ENCODE measurements around the gene GPR55.
"Not testable (repeated sequence)": the region's sequence is repeated elsewhere in the genome, so short reads cannot be mapped to it uniquely, and the experiment has no call there.

Gene GPR55, protein sequence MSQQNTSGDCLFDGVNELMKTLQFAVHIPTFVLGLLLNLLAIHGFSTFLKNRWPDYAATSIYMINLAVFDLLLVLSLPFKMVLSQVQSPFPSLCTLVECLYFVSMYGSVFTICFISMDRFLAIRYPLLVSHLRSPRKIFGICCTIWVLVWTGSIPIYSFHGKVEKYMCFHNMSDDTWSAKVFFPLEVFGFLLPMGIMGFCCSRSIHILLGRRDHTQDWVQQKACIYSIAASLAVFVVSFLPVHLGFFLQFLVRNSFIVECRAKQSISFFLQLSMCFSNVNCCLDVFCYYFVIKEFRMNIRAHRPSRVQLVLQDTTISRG

DNA sequence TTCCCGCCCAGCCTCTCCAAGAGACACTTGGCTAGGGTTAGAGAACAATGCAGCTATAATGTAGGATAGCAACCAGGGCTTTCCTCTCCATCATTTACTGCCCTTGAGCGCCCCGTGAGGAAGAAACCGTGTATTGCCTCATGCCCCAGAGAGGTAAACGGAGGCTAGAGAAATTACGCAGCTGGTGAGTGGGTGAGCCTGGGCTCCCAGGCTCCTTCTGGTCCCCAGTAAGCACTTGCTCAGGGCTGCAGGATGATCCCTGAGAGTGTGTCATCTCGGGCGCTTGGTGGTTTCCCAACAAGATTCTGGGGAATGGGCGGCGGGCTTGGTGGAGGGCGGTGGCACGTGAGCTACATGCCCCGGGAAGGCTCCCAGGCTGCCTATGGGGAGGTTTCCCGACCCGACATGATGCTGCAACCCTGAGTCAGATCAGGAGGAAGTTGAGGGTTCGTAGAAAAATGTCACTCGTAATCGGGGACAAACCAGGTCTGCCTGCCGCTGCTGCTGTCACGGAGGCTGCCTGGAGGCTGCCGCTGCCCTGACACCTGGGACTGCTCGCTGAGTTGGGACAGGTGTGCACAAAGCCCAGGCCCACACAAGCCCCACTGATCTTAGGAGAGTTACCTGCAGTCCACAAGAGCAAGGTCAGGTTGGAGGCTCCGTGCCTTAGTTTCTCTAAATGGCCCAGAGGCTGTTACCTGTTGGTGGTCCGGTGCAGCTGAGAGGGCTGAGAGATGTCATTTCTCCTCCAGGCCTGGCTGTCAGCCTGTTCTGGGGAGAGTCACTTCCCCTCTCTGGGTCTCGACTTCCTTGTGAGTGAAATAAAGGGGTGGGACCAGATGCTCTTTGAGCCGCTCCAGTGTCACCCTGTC is at the start of gene GPR55:
Gene GPR55, minus strand, starts transcription at position 773 of the 872 bp plus-strand sequence. CDS start 14,280 bp downstream, outside the sequence.
- DNase-seq (ENCODE audit: low spot score) = no peak

DNA sequence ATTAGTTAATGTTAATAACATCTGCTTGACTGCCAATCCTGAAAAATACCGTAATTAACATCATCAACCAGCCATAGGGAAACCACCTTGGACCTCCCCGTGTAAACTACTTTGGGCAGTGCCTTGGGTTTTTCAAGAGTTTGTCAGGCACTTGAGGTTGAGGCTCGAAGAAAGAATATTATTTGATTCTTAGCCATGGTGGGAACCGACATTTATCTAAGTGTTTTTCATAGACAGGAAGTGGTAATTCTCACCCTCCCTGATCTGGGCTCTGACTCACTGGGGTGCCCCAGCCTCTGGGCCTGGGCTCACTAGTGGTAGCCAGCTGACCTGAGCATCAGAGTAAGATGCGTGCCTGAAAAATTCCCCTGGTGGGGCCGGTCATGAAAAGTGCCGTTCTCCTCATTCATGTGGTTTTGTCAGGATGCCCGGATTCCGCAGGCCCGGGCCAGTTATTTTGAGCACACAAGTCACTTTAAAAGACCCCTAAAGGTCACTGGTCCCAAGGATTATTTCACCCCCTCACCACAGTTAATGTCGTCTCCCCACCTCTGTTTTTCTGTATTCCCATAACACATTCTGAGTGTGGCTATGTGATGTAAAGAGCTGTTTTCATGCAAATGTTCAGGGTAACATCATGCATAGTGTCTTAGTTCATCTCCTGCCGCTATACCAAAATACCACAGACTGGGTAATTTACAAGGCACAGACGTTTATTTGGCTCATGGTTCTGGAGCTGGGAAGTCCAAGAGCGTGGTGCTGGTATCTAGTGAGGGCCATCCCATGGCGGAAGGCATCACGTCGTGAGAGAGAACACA is 49.3 kb upstream of the GPR55 start:
- no peak for DNase-seq (ENCODE audit: low spot score)

DNA sequence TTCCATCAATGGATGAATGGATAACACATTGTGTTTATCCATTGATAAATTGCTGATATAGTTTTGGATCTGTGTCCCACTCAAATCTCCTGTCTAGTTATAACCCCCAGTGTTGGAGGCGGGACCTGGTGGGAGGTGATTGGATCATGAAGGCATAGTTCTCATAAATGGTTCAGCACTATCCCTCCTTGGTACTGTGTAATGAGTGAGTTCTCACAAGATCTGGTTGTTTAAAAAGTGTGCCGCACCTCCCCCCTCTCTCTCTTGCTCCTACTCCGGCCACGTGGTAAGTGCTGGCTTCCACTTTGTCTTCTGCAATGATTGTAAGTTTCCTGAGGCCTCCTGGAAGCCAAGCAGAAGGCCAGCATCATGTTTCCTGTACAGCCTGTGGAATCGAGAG is 47.0 kb upstream of the GPR55 start:
- no peak for DNase-seq (ENCODE audit: low spot score)

DNA sequence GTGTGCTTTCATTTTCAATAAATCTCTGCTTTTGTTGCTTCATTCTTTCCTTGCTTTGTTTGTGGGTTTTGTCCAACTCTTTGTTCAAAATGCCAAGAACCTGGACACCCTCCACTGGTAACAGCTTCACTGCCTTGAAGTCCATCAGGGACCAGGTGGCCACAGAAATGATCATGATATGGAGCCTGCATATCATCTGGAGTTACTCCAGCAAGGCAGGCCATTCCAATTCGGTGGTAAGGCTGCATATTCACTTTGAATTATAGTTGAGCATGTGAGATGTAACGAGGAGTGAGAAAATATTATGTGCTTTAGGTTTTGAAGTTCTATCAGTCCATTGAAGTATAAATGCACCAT is 44.6 kb upstream of the GPR55 start:
- no peak for DNase-seq (ENCODE audit: low spot score)

DNA sequence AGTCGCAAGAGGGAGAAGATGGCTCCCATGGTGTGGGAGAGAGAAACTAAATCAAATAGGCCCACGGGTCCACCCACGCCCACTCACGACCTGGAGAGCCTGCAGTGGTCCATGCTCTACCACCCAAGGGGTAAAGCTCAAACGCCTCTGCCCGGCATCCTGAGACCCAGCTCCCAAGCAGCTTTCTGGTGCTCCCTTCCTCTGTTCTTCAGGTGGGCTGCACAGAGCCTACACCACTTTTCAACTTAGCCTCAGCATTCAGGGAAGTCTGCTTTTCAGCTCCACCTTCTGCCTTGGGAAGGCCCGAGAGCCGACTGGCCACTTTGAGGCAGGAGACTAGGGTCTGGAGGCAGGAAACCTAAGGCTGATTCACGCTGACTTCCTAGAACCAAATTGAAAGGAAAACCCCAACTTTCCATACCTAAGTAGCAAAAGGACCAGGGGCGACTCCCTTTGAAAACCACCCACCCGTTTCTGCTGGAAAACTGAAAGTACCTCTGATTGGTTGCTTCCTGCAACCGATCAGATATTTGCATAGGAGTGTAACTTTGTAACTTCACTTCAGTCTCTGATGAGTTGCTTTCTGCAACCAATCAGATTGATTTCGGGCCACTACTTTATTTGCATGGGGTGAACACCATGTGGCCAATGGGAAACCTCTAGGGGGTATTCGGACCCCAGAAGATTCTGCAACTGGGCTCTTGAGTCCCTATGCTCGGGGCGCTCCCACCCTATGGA is 44.0 kb upstream of the GPR55 start:
- no peak for DNase-seq (ENCODE audit: low spot score)

DNA sequence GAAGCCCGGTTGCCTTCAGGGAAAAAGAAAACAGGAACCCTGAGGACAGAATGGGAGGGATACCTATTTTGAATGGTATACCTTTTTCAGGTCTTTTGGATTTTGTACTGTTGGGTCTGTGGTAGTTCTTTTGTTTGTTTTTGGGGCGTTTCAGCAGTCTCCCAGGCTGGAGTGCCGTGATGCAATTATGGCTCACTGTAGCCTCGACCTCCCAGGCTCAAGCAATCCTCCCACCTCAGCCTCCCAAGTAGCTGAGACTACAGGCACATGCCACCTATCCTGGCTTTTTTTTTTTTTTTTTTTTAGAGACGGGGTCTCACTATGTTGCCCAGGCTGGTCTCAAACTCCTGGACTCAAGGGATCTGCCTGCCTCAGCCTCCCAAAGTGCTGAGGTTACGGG is 43.3 kb upstream of the GPR55 start:
- not testable (repeated sequence) for DNase-seq (ENCODE audit: low spot score)

DNA sequence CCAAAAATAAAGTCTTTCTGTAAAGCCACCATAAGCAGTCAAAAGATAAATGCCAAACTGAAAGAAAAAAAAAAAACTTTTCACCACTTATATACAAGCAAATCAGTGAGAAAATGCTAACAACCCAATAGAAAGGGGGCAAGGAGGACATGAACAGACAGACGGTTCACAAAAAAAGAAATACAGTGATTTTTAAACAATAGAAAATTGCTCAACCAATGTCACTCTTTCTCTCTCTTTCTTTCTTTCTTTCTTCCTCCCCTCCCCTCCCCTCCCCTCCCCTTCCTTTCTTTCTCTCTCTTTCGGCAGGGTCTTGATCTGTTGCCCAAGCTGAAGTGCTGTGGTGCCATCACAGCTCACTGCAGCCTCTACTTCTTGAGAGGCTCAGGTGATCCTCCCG is 42.1 kb upstream of the GPR55 start:
- no peak for DNase-seq (ENCODE audit: low spot score)

DNA sequence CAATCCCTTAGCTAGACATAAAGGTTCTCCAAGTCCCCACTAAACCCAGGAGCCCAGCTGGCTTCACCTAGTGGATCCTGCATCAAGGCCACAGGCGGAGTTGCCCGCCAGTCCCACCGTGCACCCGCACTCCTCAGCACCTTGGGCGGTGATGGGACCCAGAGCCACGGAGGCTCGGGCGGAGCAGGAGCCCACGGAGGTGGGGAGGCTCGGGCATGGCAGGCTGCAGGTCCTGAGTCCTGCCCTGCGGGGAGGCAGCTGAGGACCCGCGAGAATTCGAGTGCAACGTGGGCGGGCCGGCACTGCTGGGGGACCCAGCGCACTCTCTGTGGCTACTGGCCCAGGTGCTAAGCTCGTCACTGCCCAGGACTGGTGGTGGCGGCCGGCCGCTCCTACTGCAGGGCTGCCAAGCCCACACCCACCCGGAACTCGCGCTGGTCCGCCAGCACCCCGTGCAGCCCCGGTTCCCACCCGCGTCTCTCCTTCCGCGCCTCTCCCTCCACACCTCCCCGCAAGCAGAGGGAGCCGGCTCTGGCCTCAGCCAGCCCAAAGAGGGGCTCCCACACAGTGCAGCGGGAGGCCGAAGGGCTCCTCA is 39.2 kb upstream of the GPR55 start:
- DNase-seq (ENCODE audit: low spot score) = no peak

DNA sequence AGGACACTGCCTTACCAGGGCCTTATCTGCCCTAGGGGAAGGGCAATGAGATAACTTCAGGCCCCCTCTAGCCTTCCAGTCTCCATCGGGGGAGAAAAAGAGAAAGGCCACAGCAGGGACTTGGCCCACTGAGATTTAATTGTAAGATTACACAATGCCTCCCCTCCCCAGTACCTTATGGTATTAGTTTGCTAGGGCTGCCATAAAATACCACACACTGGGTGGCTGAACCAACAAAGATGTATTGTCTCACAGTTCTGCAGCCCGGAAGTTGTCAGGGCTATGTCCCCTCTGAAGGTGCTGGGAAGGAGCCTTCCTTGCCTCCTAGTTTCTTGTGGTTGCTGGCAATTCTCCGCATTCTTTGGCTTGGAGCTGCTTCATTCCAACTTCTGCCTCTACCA is 36.0 kb upstream of the GPR55 start:
- DNase-seq (ENCODE audit: low spot score) = no peak

DNA sequence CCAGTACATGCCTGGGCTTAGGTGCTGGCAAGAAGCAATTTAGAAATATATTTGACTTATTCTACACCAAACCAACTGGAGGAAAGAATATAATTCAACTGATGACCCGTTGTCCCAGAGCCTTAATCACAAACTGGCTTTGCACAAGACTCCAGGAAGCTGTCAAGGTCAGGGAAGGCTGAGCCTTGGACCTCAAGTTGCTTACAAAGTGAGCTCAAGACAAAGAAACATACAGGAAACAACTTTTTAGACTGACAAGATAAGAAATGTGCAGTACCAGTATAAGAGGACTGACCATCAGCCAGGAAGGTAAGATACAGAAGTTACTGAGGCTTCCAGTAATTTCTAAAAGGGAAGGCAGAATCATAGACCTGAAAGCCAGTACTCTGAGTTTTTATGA is 35.0 kb upstream of the GPR55 start:
- no peak for DNase-seq (ENCODE audit: low spot score)

DNA sequence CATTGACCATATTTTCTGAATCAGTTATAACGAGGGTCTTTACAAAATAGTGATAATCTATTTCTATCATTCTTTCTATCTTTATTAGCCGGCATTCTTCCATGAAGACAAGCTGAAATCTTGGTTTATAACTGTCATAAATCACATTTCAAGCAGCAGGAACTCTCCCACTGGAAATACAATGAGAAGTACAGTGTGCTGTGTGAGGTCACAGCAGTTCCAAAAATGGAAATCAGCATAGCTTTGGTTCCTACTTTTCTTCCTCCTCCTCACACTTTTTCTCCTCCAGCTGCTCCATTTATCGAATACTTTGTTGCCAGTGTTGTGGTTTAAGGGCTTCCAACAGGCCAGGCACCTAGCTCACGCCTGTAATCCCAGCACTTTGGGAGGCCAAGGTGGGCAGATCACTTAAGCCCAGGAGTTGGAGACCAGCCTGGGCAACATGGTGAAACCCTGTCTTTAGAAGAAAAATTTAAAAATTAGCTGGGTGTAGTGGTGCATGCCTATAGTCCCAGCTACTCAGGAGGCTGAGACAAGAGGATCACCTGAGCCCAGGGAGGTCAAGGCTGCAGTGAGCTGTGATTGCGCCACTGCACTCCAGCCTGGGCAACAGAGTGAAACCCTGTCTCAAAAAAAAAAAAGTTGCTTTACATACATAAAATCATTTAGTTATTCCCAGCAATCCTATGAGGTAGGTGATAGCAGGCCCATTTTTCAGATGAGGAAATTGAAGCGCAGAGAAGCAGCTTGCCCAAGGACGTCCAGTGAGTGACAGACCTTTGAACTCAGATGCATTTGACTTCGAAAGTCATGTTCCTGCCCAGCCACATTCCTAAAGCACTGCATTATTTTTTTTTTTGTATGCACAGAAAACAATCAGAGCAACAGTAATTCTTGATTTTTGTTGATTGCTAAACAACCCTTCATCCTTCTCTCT is 34.0 kb upstream of the GPR55 start:
- peak; percentile 49 for DNase-seq (ENCODE audit: low spot score)

DNA sequence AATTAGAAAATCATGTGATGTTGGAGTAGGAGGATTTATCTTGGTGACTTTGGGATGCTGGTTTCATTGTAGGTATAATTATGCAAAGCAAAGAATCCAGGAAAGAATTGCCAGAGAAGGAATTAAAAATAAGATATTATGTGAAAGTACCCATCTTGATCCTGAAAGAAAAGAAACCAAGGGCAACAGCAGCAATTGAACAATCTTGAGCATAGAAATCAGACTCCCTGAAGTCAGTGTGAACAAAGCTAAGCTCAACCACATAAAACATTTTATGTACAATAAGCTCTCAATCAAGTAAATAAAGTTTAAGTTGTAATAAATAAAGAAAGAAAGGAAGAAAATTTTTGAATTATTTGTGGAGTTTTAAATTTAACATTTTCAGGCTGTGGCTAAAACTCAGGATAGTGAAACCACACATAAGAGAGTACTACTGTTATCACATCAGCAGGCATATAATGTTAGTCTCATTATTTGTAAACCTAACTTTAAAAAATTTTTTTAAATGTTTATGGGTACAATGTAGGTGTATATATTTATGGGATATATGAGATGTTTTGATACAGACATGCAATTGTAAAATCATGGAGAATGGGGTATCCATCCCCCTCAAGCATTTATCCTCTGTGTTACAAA is 32.8 kb upstream of the GPR55 start:
- DNase-seq (ENCODE audit: low spot score) = no peak

DNA sequence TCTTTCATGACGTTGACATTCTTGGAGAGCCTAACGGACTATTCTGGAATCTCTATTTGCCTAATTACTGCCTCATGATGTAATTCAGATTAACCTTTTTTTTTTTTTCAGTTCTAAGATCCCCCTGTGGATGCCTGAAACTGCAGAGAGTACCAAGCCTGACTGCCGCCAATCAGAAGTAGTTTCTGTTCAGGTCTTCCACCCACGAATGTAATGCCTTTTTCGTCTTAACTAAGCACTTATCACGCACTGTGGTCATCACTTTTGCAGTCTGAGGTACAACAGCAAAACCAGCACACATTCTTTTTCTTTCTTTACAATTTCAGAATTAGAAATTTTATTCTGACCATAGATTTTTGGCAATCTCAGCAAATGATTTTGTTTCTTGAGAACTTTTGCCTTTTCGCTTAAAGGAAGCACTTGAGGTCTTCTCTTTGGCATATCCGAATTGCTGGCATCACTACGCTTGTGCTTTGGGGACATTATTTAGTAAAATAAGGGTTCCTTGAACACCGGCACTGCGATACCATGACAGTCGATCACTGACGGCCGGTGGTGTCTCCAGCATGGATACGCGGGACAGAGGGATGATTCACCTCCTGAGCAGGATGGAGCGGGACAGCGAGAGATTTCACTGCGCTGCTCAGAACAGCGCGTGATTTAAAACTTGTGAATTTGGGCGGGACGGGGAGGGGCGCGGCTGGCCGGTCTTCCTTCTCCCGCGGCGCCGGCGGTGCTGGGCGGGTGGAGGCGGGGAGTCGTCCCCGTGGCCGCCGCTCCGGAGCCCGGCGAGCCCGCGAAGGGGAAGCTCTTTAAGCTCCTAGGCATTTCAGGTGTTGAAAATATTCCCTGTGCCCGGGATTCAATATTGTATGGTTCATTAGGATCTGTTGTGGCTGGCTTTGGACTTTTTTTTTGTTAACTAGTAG is 32.0 kb upstream of the GPR55 start:
- no peak for DNase-seq (ENCODE audit: low spot score)

DNA sequence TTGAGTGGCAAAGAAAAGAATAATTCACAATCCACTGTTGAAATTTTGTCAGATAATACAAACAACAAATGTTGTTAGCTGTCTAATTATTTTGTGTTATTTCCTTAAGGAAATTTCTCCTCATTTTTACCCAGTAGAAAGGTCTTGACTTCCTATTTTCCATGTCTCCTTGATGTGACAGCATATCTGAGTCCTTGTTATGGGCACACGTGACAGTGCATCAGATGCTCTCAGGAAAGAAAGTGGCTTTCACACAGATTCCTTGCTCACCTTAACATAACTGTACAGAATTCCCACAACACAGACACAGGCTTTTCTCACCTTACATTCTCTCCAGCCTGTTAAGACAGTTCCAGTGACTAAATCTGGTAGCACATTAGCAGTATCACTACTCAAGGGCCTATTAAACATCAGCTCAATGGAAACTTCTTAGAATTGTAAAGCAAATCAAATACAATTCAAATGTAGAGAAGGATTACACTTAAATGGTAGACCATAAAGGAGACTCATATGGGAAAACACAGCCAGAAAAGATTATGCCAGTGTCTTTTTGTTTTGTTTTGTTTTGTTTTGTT is 30.2 kb upstream of the GPR55 start:
- no peak for DNase-seq (ENCODE audit: low spot score)

DNA sequence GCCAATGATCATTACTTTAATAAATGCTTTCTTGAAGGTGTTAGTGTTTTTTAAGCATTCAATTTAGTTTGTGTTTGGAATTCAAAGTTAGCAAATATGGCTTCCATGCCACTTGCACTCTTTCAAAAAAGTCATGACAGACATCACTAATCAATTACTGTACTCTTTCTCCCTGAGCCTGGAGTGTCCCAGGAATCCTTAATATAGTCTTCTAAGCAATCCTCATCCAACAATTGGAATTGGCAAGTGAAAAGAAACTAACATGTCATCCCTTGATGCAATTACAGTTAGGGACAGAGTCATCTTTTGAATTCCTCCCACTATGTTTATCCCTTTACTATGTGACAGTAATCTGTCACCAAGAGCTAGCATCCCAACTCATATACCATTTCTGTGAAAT is 29.7 kb upstream of the GPR55 start:
- no peak for DNase-seq (ENCODE audit: low spot score)

DNA sequence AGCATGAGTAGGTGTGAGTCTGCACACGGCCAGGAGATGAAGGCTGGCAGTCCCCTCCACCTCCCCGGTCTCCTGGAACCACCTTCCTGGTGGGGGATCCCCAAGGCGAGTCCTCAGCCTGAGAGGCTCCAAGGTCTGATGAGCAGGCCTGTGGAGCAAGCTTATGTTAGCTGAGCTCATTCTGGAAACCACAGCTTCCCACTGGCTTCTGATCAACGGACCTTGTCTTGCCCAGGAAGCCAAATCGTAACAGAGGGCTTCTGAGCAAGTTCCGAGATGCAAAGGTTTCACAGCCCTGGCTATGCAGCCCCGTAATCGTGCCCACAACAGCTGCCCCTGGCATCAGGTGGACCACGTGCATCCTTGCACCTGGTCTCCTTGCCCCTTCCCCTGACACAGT is 28.8 kb upstream of the GPR55 start:
- DNase-seq (ENCODE audit: low spot score) = no peak

DNA sequence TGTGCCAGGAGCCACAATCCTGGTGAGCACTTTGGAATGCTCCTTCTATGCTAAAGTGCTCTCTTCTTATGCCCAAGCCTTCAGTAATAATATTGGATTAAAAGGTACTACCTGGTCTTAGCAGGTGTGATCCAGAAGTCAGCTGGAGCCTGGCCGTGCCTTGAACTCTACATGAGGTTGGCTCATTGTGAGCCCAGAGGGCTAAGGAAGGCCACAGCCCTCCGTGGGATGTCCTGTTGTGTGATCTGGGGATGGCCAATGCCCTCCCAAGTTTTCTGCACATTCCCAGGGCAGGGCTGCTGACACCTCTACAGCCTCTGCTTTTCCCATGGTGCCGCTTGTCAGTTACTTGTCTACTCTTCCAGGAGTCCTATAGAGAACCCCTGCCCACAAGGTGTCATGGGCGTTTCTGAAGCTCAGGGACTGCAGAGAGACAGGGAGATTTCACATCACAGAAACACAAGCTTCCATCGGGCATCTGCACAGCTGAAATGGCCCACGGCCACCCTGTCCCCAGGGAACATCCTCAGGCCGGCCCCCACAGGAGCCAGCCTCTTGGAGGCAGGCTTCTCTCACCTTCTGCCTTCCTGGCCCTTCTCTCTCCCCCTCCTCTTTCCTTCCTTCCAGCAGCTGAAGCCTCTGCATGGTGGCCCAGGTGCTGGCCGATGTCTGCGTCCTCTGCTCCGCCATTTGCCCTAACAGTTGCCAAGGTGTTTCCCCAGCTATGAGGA is 27.3 kb upstream of the GPR55 start:
- DNase-seq (ENCODE audit: low spot score) = no peak

DNA sequence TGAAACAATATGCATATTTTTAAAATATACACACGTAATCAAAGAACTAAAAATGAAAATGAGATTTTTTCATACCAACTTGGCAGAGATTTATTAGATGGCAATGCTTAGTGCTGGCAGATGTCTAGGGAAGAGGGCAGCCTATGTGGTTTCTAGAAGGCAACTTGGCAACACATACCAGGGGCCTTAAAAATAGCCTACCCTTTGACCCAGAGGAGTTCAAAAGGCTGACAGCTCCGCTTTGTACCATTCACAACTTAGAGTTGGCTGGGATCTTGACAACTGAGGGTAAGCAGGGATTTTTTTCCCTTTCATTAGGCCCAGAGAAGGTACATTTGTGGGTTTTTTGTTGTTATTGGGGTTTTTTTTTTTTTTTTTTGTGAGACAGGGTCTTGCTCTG is 26.4 kb upstream of the GPR55 start:
- no peak for DNase-seq (ENCODE audit: low spot score)

Data from putamen (tissue), 1 donor.